ENCODE data around the gene C5orf24.
"Not testable (repeated sequence)": the region's sequence is repeated elsewhere in the genome, so short reads cannot be mapped to it uniquely, and the experiment has no call there.

GRCh38 chr5:134880937-134881336, 35.2 kb downstream of the C5orf24 start:
- not testable (repeated sequence) for TF ChIP-seq CTCF (IDR thresholded peaks at IDR 0.05; ENCODE audit: low read depth, low read length, missing input control); REST (IDR thresholded peaks at IDR 0.05); ZBTB33 (IDR thresholded peaks at IDR 0.05); RAD21 (IDR thresholded peaks at IDR 0.05); MAX (IDR thresholded peaks at IDR 0.05); FOXA2 (IDR thresholded peaks at IDR 0.05); HNF4G (IDR thresholded peaks at IDR 0.05); JUND (IDR thresholded peaks at IDR 0.05); YY1 (IDR thresholded peaks at IDR 0.05); FOXA1 (IDR thresholded peaks at IDR 0.05); SP1 (IDR thresholded peaks at IDR 0.05); TAF1 (conservative IDR thresholded peaks at IDR 0.05)

Measured in liver (tissue), 3 donors.